Skeletal muscle cell (primary cell): ENCODE results near the gene MICAL2.

Experiments
- DNase-seq: peaks from one replicate; pipeline ENCODE4 v3.0.0-alpha.2; 2010; ENCODE audit warnings: low read depth
- H3K4me3 ChIP-seq: 2 replicates; pipeline ENCODE4 v1.5.1; 2011; ENCODE audit warnings: low read depth, mild to moderate bottlenecking, control low read depth, low read length, moderate library complexity

The MICAL2 gene, protein sequence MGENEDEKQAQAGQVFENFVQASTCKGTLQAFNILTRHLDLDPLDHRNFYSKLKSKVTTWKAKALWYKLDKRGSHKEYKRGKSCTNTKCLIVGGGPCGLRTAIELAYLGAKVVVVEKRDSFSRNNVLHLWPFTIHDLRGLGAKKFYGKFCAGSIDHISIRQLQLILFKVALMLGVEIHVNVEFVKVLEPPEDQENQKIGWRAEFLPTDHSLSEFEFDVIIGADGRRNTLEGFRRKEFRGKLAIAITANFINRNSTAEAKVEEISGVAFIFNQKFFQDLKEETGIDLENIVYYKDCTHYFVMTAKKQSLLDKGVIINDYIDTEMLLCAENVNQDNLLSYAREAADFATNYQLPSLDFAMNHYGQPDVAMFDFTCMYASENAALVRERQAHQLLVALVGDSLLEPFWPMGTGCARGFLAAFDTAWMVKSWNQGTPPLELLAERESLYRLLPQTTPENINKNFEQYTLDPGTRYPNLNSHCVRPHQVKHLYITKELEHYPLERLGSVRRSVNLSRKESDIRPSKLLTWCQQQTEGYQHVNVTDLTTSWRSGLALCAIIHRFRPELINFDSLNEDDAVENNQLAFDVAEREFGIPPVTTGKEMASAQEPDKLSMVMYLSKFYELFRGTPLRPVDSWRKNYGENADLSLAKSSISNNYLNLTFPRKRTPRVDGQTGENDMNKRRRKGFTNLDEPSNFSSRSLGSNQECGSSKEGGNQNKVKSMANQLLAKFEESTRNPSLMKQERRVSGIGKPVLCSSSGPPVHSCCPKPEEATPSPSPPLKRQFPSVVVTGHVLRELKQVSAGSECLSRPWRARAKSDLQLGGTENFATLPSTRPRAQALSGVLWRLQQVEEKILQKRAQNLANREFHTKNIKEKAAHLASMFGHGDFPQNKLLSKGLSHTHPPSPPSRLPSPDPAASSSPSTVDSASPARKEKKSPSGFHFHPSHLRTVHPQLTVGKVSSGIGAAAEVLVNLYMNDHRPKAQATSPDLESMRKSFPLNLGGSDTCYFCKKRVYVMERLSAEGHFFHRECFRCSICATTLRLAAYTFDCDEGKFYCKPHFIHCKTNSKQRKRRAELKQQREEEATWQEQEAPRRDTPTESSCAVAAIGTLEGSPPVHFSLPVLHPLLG

GRCh38 chr11:12110201-12110713 is at the start of gene MICAL2:
TSS of gene MICAL2 (plus strand) at chr11:12110590. CDS start at chr11:12162156, 51,566 bp downstream.
- peak; percentile 64 for DNase-seq
- H3K4me3 ChIP-seq = peak within 1 kb of the TSS; percentile 80

DNA sequence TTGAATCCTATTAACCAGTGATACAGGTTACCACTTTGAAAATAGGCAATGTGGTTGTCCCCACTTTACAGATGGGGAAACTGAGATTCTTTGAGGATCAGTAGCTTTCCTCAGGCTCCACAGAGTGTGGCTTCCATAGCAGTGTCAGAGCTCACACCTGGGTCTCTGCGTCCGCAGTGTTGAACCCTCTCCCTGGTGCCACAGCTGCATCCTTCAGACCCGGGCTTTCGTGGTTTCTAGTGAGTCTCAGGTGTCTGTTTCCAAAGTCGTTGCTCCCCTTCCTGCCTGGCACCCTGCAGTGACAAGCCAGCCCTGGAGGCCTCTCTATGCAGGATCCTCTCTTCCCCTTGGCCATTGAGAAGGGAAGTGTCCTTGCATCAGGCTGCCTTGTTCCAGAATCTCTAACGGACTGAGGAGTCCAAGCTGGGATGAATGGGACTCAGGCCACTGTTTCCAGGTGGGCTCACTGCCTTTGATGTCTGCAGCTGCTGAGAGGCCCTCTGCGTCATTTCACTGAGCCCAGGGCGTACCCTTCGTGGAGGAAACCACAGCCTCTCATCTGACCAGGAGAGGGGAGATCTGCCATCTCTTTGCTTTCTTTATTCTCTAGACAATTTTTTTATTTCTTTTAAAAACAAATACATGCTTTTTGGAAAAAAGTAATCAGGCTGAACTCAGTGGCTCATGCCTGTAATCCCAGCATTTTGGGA is 48.4 kb upstream of the MICAL2 start:
- no peak overlapping the region for H3K4me3 ChIP-seq
- DNase-seq = no peak

DNA sequence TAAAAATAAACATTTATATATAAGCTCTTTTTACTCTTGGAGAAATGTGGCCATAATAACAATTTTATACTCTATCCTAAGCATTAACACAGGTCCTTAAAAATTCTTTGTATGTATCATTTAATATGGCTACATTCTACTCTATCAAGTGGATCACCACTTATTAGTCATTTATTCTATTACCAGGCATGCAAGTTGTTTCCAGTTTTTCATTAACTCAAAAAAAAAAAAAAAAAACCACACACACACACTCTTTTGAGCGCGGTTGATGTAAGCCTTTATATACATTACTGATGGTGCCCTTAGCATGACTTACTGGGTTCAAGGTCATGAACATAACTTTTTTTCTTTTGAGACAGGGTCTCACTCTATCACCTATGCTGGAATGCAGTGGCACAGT is 47.1 kb upstream of the MICAL2 start:
- H3K4me3 ChIP-seq = no peak overlapping the region
- DNase-seq = no peak

- no peak for DNase-seq
- no peak overlapping the region for H3K4me3 ChIP-seq
These were observed 46.0 kb upstream of the MICAL2 start for GRCh38 chr11:12064136-12064953.

GRCh38 chr11:12064954-12065280 is 45.5 kb upstream of the MICAL2 start:
- no peak for DNase-seq
- H3K4me3 ChIP-seq = no peak overlapping the region

DNA sequence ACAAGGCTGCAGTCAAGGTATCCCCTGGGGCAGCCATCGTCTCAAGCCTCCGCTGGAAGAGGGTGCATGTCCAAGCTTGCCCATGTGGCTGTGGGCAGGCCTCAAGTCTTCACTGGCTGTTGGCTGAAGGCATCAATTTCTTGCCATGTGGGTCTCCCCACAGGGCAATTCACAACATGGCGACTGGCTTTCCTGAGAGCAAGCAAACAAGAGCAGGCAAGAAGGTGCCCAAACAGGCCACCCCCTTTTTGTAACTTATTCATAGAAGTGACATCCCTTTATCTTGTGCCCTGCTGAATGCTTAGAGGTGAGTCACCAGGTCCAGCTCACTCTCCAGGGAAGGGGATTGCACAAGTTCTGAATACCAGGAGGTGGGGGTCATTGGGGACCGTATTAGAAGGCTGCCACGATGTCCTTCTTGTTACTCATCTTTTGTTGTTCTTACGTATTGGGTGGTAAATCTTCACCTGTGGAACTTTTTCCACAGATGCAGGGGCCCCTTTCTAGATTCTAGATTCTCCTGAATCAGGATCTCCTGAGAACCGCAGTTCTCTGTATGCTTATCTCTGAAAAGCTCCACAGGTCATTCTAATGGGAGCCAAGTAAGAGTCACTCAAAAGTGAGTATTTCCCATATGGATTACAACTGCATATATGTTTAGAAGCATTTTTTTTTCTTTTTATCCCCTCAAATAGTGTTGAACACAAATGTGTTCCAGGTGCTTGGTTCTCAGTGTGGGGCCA is 44.2 kb upstream of the MICAL2 start:
- peak; percentile 82 for DNase-seq
- H3K4me3 ChIP-seq = no peak overlapping the region

- no peak overlapping the region for H3K4me3 ChIP-seq
- peak; percentile 62 for DNase-seq
These were observed 43.4 kb upstream of the MICAL2 start for GRCh38 chr11:12066799-12067508.

DNA sequence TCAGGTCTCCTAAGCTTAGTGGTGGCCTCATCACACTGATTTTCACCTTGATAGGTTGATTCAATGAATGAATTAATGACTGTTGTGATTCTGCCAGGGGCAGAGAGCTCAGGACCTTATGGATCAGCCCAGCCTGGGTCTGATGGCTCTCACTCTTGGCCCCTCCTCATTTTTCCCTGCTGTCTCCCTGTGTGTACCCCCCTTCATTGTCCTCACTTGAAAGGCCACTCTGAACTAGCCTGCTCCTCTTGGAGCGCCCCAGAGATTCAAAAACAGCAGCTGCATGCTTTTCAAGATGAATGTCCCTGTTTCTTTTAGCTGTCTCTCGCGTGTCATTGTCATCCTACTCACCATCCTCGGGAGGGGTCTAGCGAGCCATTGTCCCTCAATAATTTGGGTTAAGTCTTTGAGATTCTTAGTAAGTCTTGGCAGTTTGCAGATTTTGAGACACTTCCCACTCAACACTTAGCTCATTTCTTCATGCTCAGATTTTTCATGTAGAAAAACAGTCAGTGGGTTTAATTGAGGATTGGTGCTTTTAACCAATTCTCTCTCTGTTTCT is 42.5 kb upstream of the MICAL2 start:
- H3K4me3 ChIP-seq = no peak overlapping the region
- no peak for DNase-seq

DNA sequence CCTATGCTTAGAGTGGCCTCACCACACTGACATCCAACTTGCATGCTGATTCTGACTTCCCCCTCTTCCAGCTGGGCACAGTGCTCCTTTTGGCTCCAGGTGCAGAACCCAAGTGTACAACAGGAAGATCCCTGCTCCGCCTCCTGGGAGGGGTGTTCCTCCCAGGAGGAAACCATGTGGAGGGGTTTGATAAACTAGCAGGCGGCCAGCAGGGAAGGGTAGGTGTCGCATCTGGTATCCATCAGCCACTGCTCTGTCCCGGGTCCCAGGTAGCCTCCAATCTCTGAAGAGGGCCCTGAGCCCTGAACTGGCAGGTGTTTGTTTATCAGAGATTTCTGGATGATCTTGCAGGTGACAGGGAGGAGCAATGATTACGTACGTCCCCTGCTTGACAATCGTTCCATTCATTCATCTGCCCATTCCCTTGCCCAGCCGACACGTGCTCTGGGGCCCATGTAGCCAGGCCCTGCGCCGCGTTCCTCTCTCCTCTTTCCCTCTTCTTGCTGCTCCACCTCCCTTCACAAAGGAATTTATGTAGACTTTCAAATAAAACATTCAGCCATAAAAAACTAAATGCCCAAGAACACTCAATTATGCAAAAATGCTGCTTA is 41.2 kb upstream of the MICAL2 start:
- no peak for DNase-seq
- H3K4me3 ChIP-seq = no peak overlapping the region

DNA sequence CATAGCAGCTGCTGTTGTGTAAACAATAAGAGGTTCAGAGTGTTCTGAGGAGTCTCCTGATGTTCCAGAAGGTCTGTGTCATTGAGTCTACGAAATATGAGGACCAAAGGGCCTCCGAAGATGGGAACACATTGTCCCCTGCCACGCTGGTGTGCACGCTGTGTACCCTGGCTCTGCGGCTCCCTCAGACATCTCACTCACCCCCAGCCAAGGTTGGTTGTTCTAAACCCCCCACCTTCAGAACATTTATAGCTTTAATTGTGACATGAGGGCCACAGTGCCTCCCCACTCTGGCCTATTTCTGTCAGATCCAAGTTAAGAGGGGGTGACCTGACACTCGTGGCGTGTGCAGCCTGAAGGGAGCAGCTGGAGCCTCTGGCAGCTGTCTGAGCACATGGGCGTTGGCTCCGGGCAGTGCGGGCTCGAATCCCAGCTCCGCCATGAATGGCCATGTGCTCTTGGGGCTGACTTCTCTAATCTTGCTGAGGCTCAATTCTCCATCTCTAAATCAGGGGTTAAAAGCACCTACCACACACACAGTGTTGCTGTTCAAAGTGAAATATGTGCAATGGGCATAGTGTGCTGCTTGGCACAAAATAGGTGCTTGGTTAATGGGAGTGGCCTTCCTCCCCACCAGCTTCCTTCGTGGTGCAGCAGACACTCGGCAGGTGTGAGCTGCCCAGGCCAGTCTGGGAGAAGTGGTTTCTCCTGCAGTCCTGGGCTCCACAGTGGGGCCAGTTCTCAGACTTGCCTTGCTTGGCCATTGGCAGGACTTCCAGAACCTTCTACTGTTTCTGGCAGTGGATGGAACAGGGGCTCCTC is 39.7 kb upstream of the MICAL2 start:
- DNase-seq = no peak
- H3K4me3 ChIP-seq = no peak overlapping the region

DNA sequence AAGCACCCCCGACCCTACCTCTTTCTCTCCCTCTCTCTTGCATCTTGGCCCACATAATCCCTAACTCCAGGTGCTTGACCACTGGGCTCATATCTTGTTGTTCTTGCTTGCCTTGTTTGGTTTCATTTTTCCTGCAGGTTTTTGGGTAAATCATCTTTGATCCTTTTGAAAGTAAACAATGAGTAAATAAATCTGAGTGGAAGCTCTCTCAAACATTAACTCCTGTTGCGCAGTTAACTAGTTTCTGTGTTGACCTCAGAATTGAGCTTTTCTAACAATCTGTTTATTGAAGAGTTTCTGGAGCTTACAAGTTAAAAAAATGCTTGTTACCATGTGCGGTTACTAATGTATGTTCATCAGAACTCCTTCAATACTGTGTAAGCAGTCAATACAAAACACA is 38.8 kb upstream of the MICAL2 start:
- no peak for DNase-seq
- no peak overlapping the region for H3K4me3 ChIP-seq

GRCh38 chr11:12073436-12073835 is 37.0 kb upstream of the MICAL2 start:
- no peak overlapping the region for H3K4me3 ChIP-seq
- DNase-seq = no peak

- DNase-seq = no peak
- no peak overlapping the region for H3K4me3 ChIP-seq
These were observed 36.5 kb upstream of the MICAL2 start for GRCh38 chr11:12073886-12074285.

DNA sequence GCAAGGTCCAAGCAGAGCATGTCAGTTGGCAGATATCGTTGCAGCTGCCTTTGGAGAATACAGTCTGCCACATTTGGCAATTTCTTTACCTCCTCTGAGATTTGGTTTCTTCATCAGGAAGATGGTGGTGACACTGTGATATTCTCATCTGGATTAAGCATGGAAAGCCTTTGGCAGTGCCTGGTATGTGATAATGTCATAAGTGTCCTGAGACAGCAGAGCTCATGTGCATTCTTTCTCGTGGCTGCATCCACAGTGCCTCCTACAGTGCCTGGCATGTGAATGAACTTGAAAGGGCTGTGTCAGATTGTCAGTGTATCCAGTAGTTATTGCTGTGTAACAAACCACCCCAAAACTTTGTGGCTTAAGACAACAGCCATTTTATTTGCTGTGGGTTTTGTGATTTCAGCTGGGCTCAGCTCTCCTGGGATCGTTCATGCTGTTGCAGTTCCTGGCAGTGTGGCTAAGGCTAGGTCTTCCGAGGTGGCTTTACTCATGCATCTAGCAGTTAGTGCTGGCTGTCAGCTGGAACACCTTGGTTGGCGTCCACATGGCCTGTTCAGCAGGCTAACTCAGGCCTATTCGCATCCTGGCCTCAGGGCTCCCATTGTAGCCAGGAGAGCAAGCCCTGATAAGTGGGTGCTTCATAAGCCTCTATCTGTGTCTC is 35.7 kb upstream of the MICAL2 start:
- H3K4me3 ChIP-seq = no peak overlapping the region

GRCh38 chr11:12075291-12075690 is 35.1 kb upstream of the MICAL2 start:
- DNase-seq = no peak
- no peak overlapping the region for H3K4me3 ChIP-seq

More for the DNA sequence above, 35.7 kb upstream of the MICAL2 start:
- no peak for DNase-seq
